OCI-LY3 (cell line): ENCODE results near the gene C1GALT1.

Experiments used
- H2AFZ ChIP-seq: fragments of 200-600, 300-600 bp; shearing (Covaris generic); 2 replicates; pipeline ENCODE4 v1.6.0; 2014; ENCODE audit warnings: antibody characterized with exemption, low read depth, low read length
- H3K27ac ChIP-seq: fragments of 200-600, 300-600 bp; sonication (generic); 2 replicates; pipeline ENCODE4 v1.5.1; 2014; ENCODE audit warnings: mild to moderate bottlenecking, low read length, moderate library complexity, mixed read lengths
- H3K27me3 ChIP-seq: fragments of 200-600, 300-600 bp; sonication (generic); 2 replicates; pipeline ENCODE4 v1.6.1; 2014; ENCODE audit warnings: low read depth, low read length, mixed read lengths
- H3K36me3 ChIP-seq: fragments of 200-600, 300-600 bp; sonication (generic); replicated peaks from 2 replicates; pipeline ENCODE3; 2014; ENCODE audit warnings: low read depth, low read length, mixed read lengths
- H3K4me1 ChIP-seq: fragments of 300-600, 200-600 bp; sonication (generic); 2 replicates; pipeline ENCODE4 v1.6.1; 2014; ENCODE audit warnings: low read length, mixed read lengths
- H3K4me2 ChIP-seq: fragments of 200-600, 300-600 bp; sonication (generic); 2 replicates; pipeline ENCODE4 v1.6.1; 2014; ENCODE audit warnings: low read length, mixed read lengths
- H3K4me3 ChIP-seq: fragments of 300-600, 200-600 bp; sonication (generic); 2 replicates; pipeline ENCODE4 v1.5.1; 2014; ENCODE audit warnings: antibody characterized with exemption, mild to moderate bottlenecking, low read length, moderate library complexity
- H3K79me2 ChIP-seq: fragments of 300-600, 200-600 bp; shearing (Covaris generic); 2 replicates; pipeline ENCODE4 v1.6.1; 2014; ENCODE audit warnings: mild to moderate bottlenecking, low read length, mixed read lengths
- H3K9ac ChIP-seq: fragments of 300-600, 200-600 bp; shearing (Covaris generic); 2 replicates; pipeline ENCODE4 v1.6.0; 2014; ENCODE audit warnings: mild to moderate bottlenecking, low read length, moderate library complexity
- H3K9me3 ChIP-seq: fragments of 200-600, 300-600 bp; shearing (Covaris generic); 2 replicates; pipeline ENCODE4 v1.6.1; 2014; ENCODE audit warnings: low read length, mixed read lengths; ENCODE audit not compliant: insufficient read depth
- H4K20me1 ChIP-seq: fragments of 200-600, 300-600 bp; sonication (generic); 2 replicates; pipeline ENCODE4 v1.6.1; 2016; ENCODE audit warnings: low read length, mixed read lengths; ENCODE audit not compliant: insufficient read depth
- CTCF ChIP-seq: fragments of 200-600, 300-600 bp; sonication (generic); IDR thresholded peaks from 2 replicates; pipeline ENCODE4 v1.5.1; 2014; ENCODE audit warnings: antibody characterized with exemption, low read length, low read depth
- EZH2phosphoT487 ChIP-seq: fragments of 200-600 bp; shearing (Covaris generic); IDR thresholded peaks from 2 replicates; pipeline ENCODE4 v1.6.1; 2018; ENCODE audit warnings: antibody characterized with exemption, mixed run types, low read depth

The C1GALT1 gene

DNA sequence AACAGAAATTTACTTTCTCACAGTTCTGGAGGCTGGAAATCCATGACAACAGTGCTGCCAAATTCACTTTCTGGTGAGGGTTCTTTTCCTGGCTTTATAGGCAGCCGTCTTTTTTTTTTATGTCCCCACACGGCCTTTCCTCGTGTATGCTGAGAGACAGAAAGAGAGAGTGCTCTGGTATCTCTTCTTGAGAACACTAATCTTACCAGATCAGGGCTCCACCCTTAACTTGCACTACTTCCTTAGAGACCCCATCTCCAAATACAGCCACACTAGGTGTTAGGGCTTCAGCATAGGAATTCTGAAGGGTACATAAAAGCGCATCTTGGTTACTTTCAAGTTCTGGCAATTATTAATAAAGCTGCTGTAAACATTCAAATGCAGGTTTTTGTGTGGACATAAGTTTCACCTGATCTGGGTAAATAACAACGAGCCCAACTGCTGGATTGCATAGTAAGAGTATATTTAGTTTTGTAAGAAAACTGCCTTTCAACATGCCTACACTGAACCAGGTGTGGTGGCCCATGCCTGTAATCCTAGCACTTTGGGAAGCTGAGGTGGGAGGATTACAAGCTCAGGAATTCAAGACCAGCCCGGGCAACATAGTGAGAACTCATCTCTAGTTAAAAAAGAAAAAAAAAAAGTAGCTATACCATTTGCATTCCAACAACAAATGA lies 8.2 kb upstream of the C1GALT1 start:
- Histone ChIP-seq H2AFZ (no peak overlapping the region), H3K27me3 (no peaks in the 10 kb centered on the region), H3K9me3 (no peaks in the 10 kb centered on the region), H4K20me1 (no peaks in the 10 kb centered on the region), H3K4me1 (no peaks in the 10 kb centered on the region), H3K4me3 (no peak overlapping the region), H3K36me3 (no peaks in the 10 kb centered on the region), H3K79me2 (no peaks in the 10 kb centered on the region), H3K4me2 (no peak overlapping the region), H3K27ac (no peak overlapping the region), H3K9ac (no peak overlapping the region)
- TF ChIP-seq CTCF (no peak), EZH2phosphoT487 (no peak)

DNA sequence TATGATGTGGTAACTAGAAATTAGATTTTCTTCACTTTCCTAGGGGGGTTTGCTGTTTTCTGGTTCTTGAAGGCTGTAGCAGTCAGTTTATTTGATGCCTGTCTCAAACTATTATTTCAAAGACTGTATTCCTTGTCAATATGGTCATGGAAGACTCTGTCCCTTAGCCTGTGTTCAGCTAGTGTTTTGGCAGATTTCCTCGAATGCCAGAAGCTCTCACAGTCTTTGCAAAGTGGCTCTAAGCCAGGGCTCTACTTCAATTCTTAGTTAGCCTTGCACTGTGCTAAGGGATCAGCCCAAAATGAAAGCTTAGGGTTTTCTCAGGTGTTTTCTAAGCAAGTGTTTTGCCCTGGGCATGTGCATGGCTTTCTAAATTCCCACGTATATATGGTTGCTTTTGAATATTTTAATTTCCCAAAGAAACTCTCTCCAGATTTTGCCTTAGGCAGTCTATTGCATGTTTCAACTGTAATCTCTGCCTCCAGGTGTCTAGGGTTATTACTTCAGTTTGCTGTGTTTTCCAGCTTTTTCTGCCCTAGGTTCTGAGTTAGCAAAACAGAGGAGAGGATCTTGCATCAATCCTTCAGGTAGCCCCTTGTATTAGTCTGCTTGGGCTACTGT lies 7.2 kb upstream of the C1GALT1 start:
- no peaks in the 10 kb centered on the region for H3K4me1 ChIP-seq
- no peak for TF ChIP-seq EZH2phosphoT487
- TF ChIP-seq CTCF: no peak
- no peaks in the 10 kb centered on the region for H3K9me3 ChIP-seq
- no peaks in the 10 kb centered on the region for H4K20me1 ChIP-seq
- no peak overlapping the region for H3K4me2 ChIP-seq
- H3K36me3 ChIP-seq: no peaks in the 10 kb centered on the region
- no peaks in the 10 kb centered on the region for H3K27me3 ChIP-seq
- no peaks in the 10 kb centered on the region for H3K79me2 ChIP-seq
- H3K27ac ChIP-seq: no peak overlapping the region
- H2AFZ ChIP-seq: no peak overlapping the region
- H3K4me3 ChIP-seq: no peak overlapping the region
- H3K9ac ChIP-seq: no peak overlapping the region

DNA sequence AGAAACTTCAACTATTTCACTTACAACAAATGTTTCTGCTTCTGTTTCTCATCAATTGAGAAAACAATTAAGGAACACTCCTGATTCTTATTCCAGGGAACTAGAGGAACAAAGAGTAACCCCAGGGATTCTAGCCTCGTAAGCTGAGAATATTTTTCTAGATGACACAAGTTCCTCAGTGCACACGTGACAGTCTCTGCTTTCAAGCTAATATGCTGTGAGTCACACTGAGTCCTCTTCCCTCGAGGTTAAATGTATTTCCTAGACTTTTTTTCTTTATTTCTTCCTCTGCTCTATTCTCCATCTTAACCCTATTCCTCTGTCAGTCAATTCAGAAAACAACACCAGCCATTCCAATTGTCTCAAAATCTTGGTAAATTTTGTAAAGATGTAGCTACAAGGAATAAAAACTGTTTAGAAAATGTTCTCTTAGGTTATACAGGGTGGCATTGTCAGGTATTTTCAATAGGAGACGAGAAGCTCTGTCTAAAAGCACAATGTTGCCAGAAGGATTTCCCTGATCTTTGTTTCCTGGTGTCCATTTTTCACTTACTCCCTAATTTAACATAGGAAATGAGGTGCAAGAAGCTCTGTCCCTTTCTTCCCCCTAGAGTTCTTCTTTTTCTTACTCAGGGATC lies 5.8 kb upstream of the C1GALT1 start:
- Histone ChIP-seq H3K9ac (no peak overlapping the region), H3K9me3 (no peaks in the 10 kb centered on the region), H4K20me1 (no peaks in the 10 kb centered on the region), H3K4me3 (no peak overlapping the region), H3K27me3 (no peaks in the 10 kb centered on the region), H3K4me1 (peaks cover 5% of the 10 kb centered on the region), H3K79me2 (no peaks in the 10 kb centered on the region), H2AFZ (no peak overlapping the region), H3K27ac (no peak overlapping the region), H3K4me2 (no peak overlapping the region), H3K36me3 (no peaks in the 10 kb centered on the region)
- TF ChIP-seq EZH2phosphoT487: no peak
- no peak for TF ChIP-seq CTCF

DNA sequence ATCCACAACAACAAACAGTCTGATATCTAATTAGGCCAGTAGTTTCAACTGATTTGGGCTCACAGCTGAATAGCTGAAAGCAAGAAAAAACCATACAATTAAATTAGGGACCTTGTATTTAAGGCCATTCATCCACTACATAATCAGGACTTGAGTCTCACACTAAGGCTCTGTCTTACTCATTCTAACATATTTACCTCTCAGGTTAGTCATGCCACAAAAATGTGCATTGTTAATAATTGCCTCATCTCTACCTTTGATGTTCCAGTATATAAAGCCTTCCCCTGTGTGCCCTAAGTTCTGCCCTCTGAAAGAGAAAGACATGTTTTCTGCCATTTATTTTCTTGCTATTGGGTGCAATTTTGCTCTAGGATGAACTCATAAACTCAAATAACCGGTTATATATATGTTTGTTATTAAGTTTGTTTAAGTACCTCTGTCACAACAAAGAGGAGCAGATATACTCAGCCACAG lies 5.3 kb upstream of the C1GALT1 start:
- no peaks in the 10 kb centered on the region for H3K27me3 ChIP-seq
- H3K36me3 ChIP-seq: no peaks in the 10 kb centered on the region
- H3K9me3 ChIP-seq: no peaks in the 10 kb centered on the region
- H3K4me1 ChIP-seq: peaks cover 5% of the 10 kb centered on the region
- TF ChIP-seq EZH2phosphoT487 (no peak), CTCF (no peak)
- no peak overlapping the region for H2AFZ ChIP-seq
- H3K79me2 ChIP-seq: no peaks in the 10 kb centered on the region
- no peak overlapping the region for H3K4me2 ChIP-seq
- no peak overlapping the region for H3K4me3 ChIP-seq
- no peak overlapping the region for H3K9ac ChIP-seq
- no peak overlapping the region for H3K27ac ChIP-seq
- H4K20me1 ChIP-seq: no peaks in the 10 kb centered on the region
